OCI-LY7 (cell line): ENCODE data around the gene ZNF804A. TPM values are rescaled to one million over a fixed set of nuclear protein-coding genes. Genes with fewer than 3 reads are reported as not detected.

ENCODE experiments used
- BruUV-seq: library from RNA; stranded (reverse); fragments of 400-500 nt; replicated peaks from 2 replicates; lab custom pipeline; 2021; lab: Mats Ljungman, UMichigan
- CTCF ChIA-PET: fragments of 300-600 bp; sonication (Branson Sonifier 250); formaldehyde crosslinking; loops from one replicate; lab custom pipeline; 2022; ENCODE audit warnings: antibody characterized with exemption; ENCODE audit not compliant: unreplicated experiment; lab: Charles Lee
- POLR2A ChIA-PET: fragments of 300-600 bp; sonication (Branson Sonifier 250); formaldehyde crosslinking; loops from one replicate; lab custom pipeline; 2022; ENCODE audit warnings: antibody characterized with exemption; lab: Charles Lee
- DNase-seq: peaks from one replicate; pipeline ENCODE4 v3.0.0-alpha.2; 2015; ENCODE audit warnings: low spot score
- H2AFZ ChIP-seq: fragments of 200-600 bp; sonication (generic), shearing (Covaris generic); 2 replicates; pipeline ENCODE4 v1.6.1; 2014; ENCODE audit warnings: mild to moderate bottlenecking, antibody characterized with exemption, low read length, moderate library complexity
- H3K27ac ChIP-seq: fragments of 200-600 bp; sonication (generic); 2 replicates; pipeline ENCODE4 v1.5.1; 2014; ENCODE audit warnings: mixed run types, low read depth, mild to moderate bottlenecking, moderate library complexity, low read length, inconsistent platforms; ENCODE audit not compliant: poor library complexity, severe bottlenecking
- H3K36me3 ChIP-seq: fragments of 200-600 bp; sonication (generic); 2 replicates; pipeline ENCODE4 v1.6.1; 2014; ENCODE audit warnings: mild to moderate bottlenecking, antibody characterized with exemption, low read length, moderate library complexity, mixed read lengths; ENCODE audit not compliant: insufficient read depth
- H3K4me1 ChIP-seq: fragments of 200-600 bp; sonication (generic); 2 replicates; pipeline ENCODE4 v1.5.1; 2014; ENCODE audit warnings: mild to moderate bottlenecking, low read length; ENCODE audit not compliant: insufficient read depth, poor library complexity, severe bottlenecking
- H3K4me2 ChIP-seq: fragments of 200-600 bp; sonication (generic); 2 replicates; pipeline ENCODE4 v1.6.1; 2014; ENCODE audit warnings: mild to moderate bottlenecking, low read length
- H3K4me3 ChIP-seq: fragments of 200-600 bp; sonication (generic); 2 replicates; pipeline ENCODE4 v1.5.1; 2014; ENCODE audit warnings: mild to moderate bottlenecking, low read depth, low read length; ENCODE audit not compliant: poor library complexity, severe bottlenecking
- H3K79me2 ChIP-seq: fragments of 200-600 bp; sonication (generic); 2 replicates; pipeline ENCODE4 v1.6.1; 2016; ENCODE audit warnings: low read depth, mild to moderate bottlenecking, low read length, moderate library complexity, mixed read lengths; ENCODE audit not compliant: insufficient read depth
- H3K9me2 ChIP-seq: fragments of 200-600 bp; sonication (generic); 2 replicates; pipeline ENCODE4 v1.6.1; 2016; ENCODE audit warnings: mild to moderate bottlenecking, low read length, mixed read lengths; ENCODE audit not compliant: insufficient read depth
- H3K9me3 ChIP-seq: fragments of 200-600 bp; sonication (generic); 2 replicates; pipeline ENCODE4 v1.6.1; 2014; ENCODE audit warnings: mild to moderate bottlenecking, mixed run types, low read length, mixed read lengths
- H4K20me1 ChIP-seq: fragments of 200-600 bp; sonication (generic); 2 replicates; pipeline ENCODE4 v1.6.1; 2014; ENCODE audit warnings: mild to moderate bottlenecking, antibody characterized with exemption, low read length, moderate library complexity, mixed read lengths; ENCODE audit not compliant: insufficient read depth
- EZH2phosphoT487 ChIP-seq: fragments of 200-600 bp; sonication (generic); IDR thresholded peaks from 2 replicates; pipeline ENCODE4 v1.6.1; 2018; ENCODE audit warnings: low read depth, borderline replicate concordance, mild to moderate bottlenecking, mixed run types, antibody characterized with exemption, low read length, moderate library complexity, mixed read lengths
- intact Hi-C: fragments of 100-400 bp; cut with micrococcal nuclease; formaldehyde crosslinking; loops from one replicate; pipeline ENCODE4 v1.10.0; 2022; ENCODE audit not compliant: unreplicated experiment
- total RNA-seq, 2 experiments: library from RNA; depleted of rRNA in 1 of 2; stranded (reverse); fragments of >200 nt in 1 of 2; shearing (Covaris generic) in 1 of 2; gene quantifications; 2 replicates each; pipeline ENCODE4 v1.2.3, GENCODE V29; 2014 to 2022
- TF ChIP-seq, protein P1 (sequence below): fragments of 200-600 bp; sonication (generic); conservative IDR thresholded peaks from 2 replicates; pipeline ENCODE4 v1.5.1; 2014; ENCODE audit warnings: mild to moderate bottlenecking, antibody characterized with exemption, low read length, moderate library complexity, mixed read lengths

Gene ZNF804A
- total RNA-seq, 2 experiments from 2014 or later = 14.4 to 19.9 TPM

DNA sequence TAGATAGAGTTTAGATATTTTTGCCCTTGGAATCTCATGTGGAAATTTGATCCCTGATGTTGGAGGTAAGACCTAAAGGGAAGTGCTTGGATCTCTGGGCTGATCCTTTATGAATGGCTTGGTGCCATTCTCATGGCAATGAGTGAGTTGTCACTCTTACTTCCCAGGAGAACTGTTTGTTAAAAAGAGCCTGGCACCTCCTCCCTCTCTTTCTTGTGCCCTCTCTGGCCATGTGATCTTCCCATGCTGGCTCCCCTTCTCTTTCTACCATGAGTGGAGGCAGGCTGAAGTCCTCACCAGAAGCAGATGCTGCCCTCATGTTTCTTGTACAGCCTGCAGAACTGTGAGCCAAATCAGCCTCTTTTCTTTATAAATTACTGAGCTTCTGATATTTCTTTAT lies 276.9 kb downstream of the ZNF804A start:
- Histone ChIP-seq H3K4me3 (no peak overlapping the region), H3K36me3 (peaks cover 8% of the 10 kb centered on the region), H3K9me2 (no peaks in the 10 kb centered on the region), H4K20me1 (no peaks in the 10 kb centered on the region), H3K9me3 (no peaks in the 10 kb centered on the region), H2AFZ (no peak overlapping the region), H3K4me2 (no peak overlapping the region), H3K4me1 (no peaks in the 10 kb centered on the region), H3K79me2 (no peaks in the 10 kb centered on the region; the same call in 1 of the 2 replicates), H3K27ac (no peak overlapping the region)
- POLR2A ChIA-PET = interaction anchor here (0.7 to 1.9 kb wide), 5 partner anchors 8 to 281 kb away, joined by 3 to 8 read pairs (median 3); no protein-coding TSS in a partner anchor
- BruUV-seq = no TSS peak
- no peak for TF ChIP-seq EZH2phosphoT487
- TF ChIP-seq, protein P1, sequence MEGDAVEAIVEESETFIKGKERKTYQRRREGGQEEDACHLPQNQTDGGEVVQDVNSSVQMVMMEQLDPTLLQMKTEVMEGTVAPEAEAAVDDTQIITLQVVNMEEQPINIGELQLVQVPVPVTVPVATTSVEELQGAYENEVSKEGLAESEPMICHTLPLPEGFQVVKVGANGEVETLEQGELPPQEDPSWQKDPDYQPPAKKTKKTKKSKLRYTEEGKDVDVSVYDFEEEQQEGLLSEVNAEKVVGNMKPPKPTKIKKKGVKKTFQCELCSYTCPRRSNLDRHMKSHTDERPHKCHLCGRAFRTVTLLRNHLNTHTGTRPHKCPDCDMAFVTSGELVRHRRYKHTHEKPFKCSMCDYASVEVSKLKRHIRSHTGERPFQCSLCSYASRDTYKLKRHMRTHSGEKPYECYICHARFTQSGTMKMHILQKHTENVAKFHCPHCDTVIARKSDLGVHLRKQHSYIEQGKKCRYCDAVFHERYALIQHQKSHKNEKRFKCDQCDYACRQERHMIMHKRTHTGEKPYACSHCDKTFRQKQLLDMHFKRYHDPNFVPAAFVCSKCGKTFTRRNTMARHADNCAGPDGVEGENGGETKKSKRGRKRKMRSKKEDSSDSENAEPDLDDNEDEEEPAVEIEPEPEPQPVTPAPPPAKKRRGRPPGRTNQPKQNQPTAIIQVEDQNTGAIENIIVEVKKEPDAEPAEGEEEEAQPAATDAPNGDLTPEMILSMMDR = no peak
- CTCF ChIA-PET = no interaction called here
- DNase-seq = no peak
- intact Hi-C loops = no loop called here

- Histone ChIP-seq H4K20me1 (no peaks in the 10 kb centered on the region), H3K9me3 (no peaks in the 10 kb centered on the region)
Measured at GRCh38 chr2:184875911-184876310, 277.6 kb downstream of the ZNF804A start.

GRCh38 chr2:184877909-184878308 lies 279.6 kb downstream of the ZNF804A start:
- intact Hi-C loops = no loop called here
- Histone ChIP-seq H3K4me1 (no peaks in the 10 kb centered on the region), H4K20me1 (no peaks in the 10 kb centered on the region), H3K4me2 (no peak overlapping the region), H3K79me2 (no peaks in the 10 kb centered on the region; the same call in 1 of the 2 replicates), H2AFZ (no peak overlapping the region), H3K4me3 (no peak overlapping the region), H3K9me3 (0 out of 2 replicates have a peak, but pooled peaks cover under 1% of the 10 kb centered on the region), H3K27ac (no peak overlapping the region), H3K36me3 (no peaks in the 10 kb centered on the region; the same call in 1 of the 2 replicates), H3K9me2 (no peaks in the 10 kb centered on the region)
- BruUV-seq = no TSS peak
- POLR2A ChIA-PET = no interaction called here
- no peak for TF ChIP-seq EZH2phosphoT487
- TF ChIP-seq, protein P1 = no peak
- CTCF ChIA-PET = no interaction called here
- no peak for DNase-seq

More at GRCh38 chr2:184875911-184876310, 277.6 kb downstream of the ZNF804A start:
- CTCF ChIA-PET = no interaction called here
- H3K4me1 ChIP-seq = no peaks in the 10 kb centered on the region
- H2AFZ ChIP-seq = no peak overlapping the region
- TF ChIP-seq EZH2phosphoT487 = no peak
- TF ChIP-seq, protein P1 = no peak
- intact Hi-C loops = no loop called here
- no peaks in the 10 kb centered on the region for H3K9me2 ChIP-seq
- H3K4me2 ChIP-seq = no peak overlapping the region
- BruUV-seq = no TSS peak
- H3K36me3 ChIP-seq = peaks cover 1% of the 10 kb centered on the region
- H3K27ac ChIP-seq = no peak overlapping the region
- POLR2A ChIA-PET = interaction anchor here (0.6 to 1.9 kb wide), 3 partner anchors 9 to 517 kb away, joined by 3 to 8 read pairs (median 5); no protein-coding TSS in a partner anchor
- H3K4me3 ChIP-seq = no peak overlapping the region
- H3K79me2 ChIP-seq = no peaks in the 10 kb centered on the region; the same call in 1 of the 2 replicates
- no peak for DNase-seq
